GM19324 (cell line): ENCODE measurements around the gene SHROOM3.
A peak's percentile ranks its signal among the peaks of the same experiment; 100 is the strongest.

Source experiments
- ATAC-seq: cut with Tn5 transposase; IDR thresholded peaks from one replicate; pipeline ENCODE4 v1.9.1; 2021; ENCODE audit warnings: mild to moderate bottlenecking, moderate library complexity; ENCODE audit not compliant: unreplicated experiment, low FRiP score

The SHROOM3 gene

GRCh38 chr4:76687746-76688448 is 252.9 kb downstream of the SHROOM3 start:
- no peak for ATAC-seq

GRCh38 chr4:76688619-76689144 is 253.7 kb downstream of the SHROOM3 start:
- no peak for ATAC-seq

GRCh38 chr4:76689145-76689817 is 254.3 kb downstream of the SHROOM3 start:
- ATAC-seq = no peak

- no peak for ATAC-seq
Measured at GRCh38 chr4:76690011-76690905, 255.2 kb downstream of the SHROOM3 start.

GRCh38 chr4:76690906-76691275 is 255.9 kb downstream of the SHROOM3 start:
- no peak for ATAC-seq

- no peak for ATAC-seq
Measured at GRCh38 chr4:76691807-76692582, 257.0 kb downstream of the SHROOM3 start.

GRCh38 chr4:76692761-76693160 is 257.7 kb downstream of the SHROOM3 start:
- no peak for ATAC-seq

- ATAC-seq = no peak
Measured at GRCh38 chr4:76694056-76694455, 259.0 kb downstream of the SHROOM3 start.

- ATAC-seq = no peak
Measured at GRCh38 chr4:76696109-76696508, 261.1 kb downstream of the SHROOM3 start.

GRCh38 chr4:76697129-76697803 is 262.2 kb downstream of the SHROOM3 start:
- peak; percentile 85 for ATAC-seq

GRCh38 chr4:76698141-76698540 is 263.1 kb downstream of the SHROOM3 start:
- ATAC-seq = no peak

- no peak for ATAC-seq
Measured at GRCh38 chr4:76699751-76700310, 264.8 kb downstream of the SHROOM3 start.

GRCh38 chr4:76702440-76703122 is 267.6 kb downstream of the SHROOM3 start:
- no peak for ATAC-seq

GRCh38 chr4:76703123-76703490 is 268.1 kb downstream of the SHROOM3 start:
- ATAC-seq = no peak

GRCh38 chr4:76703676-76704075 is 268.6 kb downstream of the SHROOM3 start:
- ATAC-seq = no peak

GRCh38 chr4:76704133-76704881 is 269.3 kb downstream of the SHROOM3 start:
- no peak for ATAC-seq

GRCh38 chr4:76705472-76705871 is 270.4 kb downstream of the SHROOM3 start:
- no peak for ATAC-seq

- no peak for ATAC-seq
Measured at GRCh38 chr4:76706581-76706980, 271.6 kb downstream of the SHROOM3 start.
